GM23338 (cell line): ENCODE measurements around the gene MR1. TPM values are rescaled to one million over a fixed set of nuclear protein-coding genes. Genes with fewer than 3 reads are reported as not detected.

Experiments
- ATAC-seq: fragments of 200-7000 bp; cut with Tn5 transposase; 3 replicates; pipeline ENCODE4 v1.9.1; 2020
- DNase-seq: peaks from one replicate; pipeline ENCODE4 v3.0.0-alpha.2; 2015; ENCODE audit warnings: low spot score
- H2AFZ ChIP-seq: fragments of 200-600 bp; sonication (generic); 2 replicates; pipeline ENCODE4 v1.8.0; 2016; ENCODE audit warnings: antibody characterized with exemption, mild to moderate bottlenecking, moderate library complexity
- H3F3A ChIP-seq: fragments of 200-600 bp; sonication (generic); replicated peaks from 2 replicates; pipeline ENCODE4 v1.8.0; 2017; ENCODE audit warnings: antibody characterized with exemption, mixed run types, low read depth
- H3K27ac ChIP-seq: fragments of 200-600 bp; sonication (generic); 2 replicates; pipeline ENCODE4 v1.6.1; 2016; ENCODE audit warnings: low read depth
- H3K27me3 ChIP-seq: fragments of 200-600 bp; sonication (generic); 2 replicates; pipeline ENCODE4 v1.8.0; 2016; ENCODE audit warnings: mild to moderate bottlenecking, mixed run types, moderate library complexity; ENCODE audit not compliant: insufficient read depth
- H3K36me3 ChIP-seq: fragments of 200-600 bp; sonication (generic); 2 replicates; pipeline ENCODE4 v1.8.0; 2016; ENCODE audit warnings: mild to moderate bottlenecking; ENCODE audit not compliant: insufficient read depth
- H3K4me1 ChIP-seq: fragments of 200-600 bp; sonication (generic); 2 replicates; pipeline ENCODE4 v1.8.0; 2016; ENCODE audit warnings: mild to moderate bottlenecking, moderate library complexity; ENCODE audit not compliant: insufficient read depth
- H3K4me2 ChIP-seq: fragments of 200-600 bp; sonication (generic); 2 replicates; pipeline ENCODE4 v1.7.1; 2017; ENCODE audit warnings: mixed run types
- H3K4me3 ChIP-seq: fragments of 200-600 bp; sonication (generic); 2 replicates; pipeline ENCODE4 v1.6.1; 2016; ENCODE audit warnings: mixed run types
- H3K79me2 ChIP-seq: fragments of 200-600 bp; sonication (generic); replicated peaks from 2 replicates; pipeline ENCODE4 v1.8.0; 2017; ENCODE audit warnings: mild to moderate bottlenecking; ENCODE audit not compliant: insufficient read depth
- H3K9me2 ChIP-seq: fragments of 200-600 bp; sonication (generic); 2 replicates; pipeline ENCODE4 v1.8.0; 2017; ENCODE audit not compliant: insufficient read depth
- H4K20me1 ChIP-seq: fragments of 200-600 bp; sonication (generic); replicated peaks from 2 replicates; pipeline ENCODE4 v1.8.0; 2017; ENCODE audit warnings: mild to moderate bottlenecking; ENCODE audit not compliant: insufficient read depth
- H3K27ac Mint-ChIP-seq: 2 replicates; pipeline ENCODE4 v1.8.0; 2020; ENCODE audit warnings: inconsistent platforms, mild to moderate bottlenecking, moderate library complexity, mixed read lengths
- H3K27me3 Mint-ChIP-seq: 3 replicates; pipeline ENCODE4 v1.8.0; 2022; ENCODE audit warnings: low read depth, mild to moderate bottlenecking, moderate library complexity, mixed read lengths, inconsistent platforms; ENCODE audit not compliant: insufficient read depth, poor library complexity
- H3K36me3 Mint-ChIP-seq: 3 replicates; pipeline ENCODE4 v1.8.0; 2021; ENCODE audit warnings: low read depth, mild to moderate bottlenecking, inconsistent platforms, moderate library complexity, mixed read lengths
- H3K4me1 Mint-ChIP-seq: 3 replicates; pipeline ENCODE4 v1.8.0; 2020; ENCODE audit warnings: mild to moderate bottlenecking, inconsistent platforms, mixed read lengths
- H3K4me3 Mint-ChIP-seq: 3 replicates; pipeline ENCODE4 v1.8.0; 2021; ENCODE audit warnings: moderate library complexity, mild to moderate bottlenecking, inconsistent platforms, mixed read lengths
- H3K9me3 Mint-ChIP-seq: 3 replicates; pipeline ENCODE4 v1.8.0; 2020; ENCODE audit warnings: moderate library complexity, mild to moderate bottlenecking, inconsistent platforms, mixed read lengths
- CREB1 ChIP-seq: fragments of 250-450 bp; sonication (Bioruptor Pico); IDR thresholded peaks from 2 replicates; pipeline ENCODE4 v1.5.0; 2020; ENCODE audit warnings: low read depth, mild to moderate bottlenecking, moderate library complexity
- CTCF ChIP-seq, 2 experiments: fragments of 200-600 bp in 1 of 2; sonication (generic) in 1 of 2; conservative IDR thresholded peaks; 2 replicates each; pipeline versions ENCODE4 v1.5.1 to v1.6.1; 2016 to 2017; ENCODE audit warnings: antibody characterized with exemption in 2 of 2, low read depth in 2 of 2, mild to moderate bottlenecking in 2 of 2, moderate library complexity in 1 of 2
- ETS1 ChIP-seq: IDR thresholded peaks from 2 replicates; pipeline ENCODE4 v1.6.1; 2016; ENCODE audit warnings: antibody characterized with exemption
- EZH2 ChIP-seq: fragments of 200-600 bp; sonication (generic); IDR thresholded peaks from one replicate; pipeline ENCODE4 v1.8.0; 2017; ENCODE audit warnings: antibody characterized with exemption, mild to moderate bottlenecking, low read depth; ENCODE audit not compliant: unreplicated experiment
- EZH2phosphoT487 ChIP-seq: fragments of 200-600 bp; sonication (generic); IDR thresholded peaks from one replicate; pipeline ENCODE4 v1.8.1; 2018; ENCODE audit warnings: antibody characterized with exemption; ENCODE audit not compliant: unreplicated experiment
- JUNB ChIP-seq: IDR thresholded peaks from one replicate; pipeline ENCODE4 v1.6.1; 2016; ENCODE audit warnings: antibody characterized with exemption; ENCODE audit not compliant: unreplicated experiment
- NANOG ChIP-seq: IDR thresholded peaks from 2 replicates; pipeline ENCODE4 v1.6.1; 2016; ENCODE audit warnings: antibody characterized with exemption, borderline replicate concordance
- POLR2AphosphoS5 ChIP-seq: IDR thresholded peaks from 2 replicates; pipeline ENCODE4 v1.6.1; 2016; ENCODE audit warnings: antibody characterized with exemption, low read depth
- REST ChIP-seq: IDR thresholded peaks from one replicate; pipeline ENCODE4 v1.6.1; 2018; ENCODE audit warnings: antibody characterized with exemption; ENCODE audit not compliant: unreplicated experiment
- STAT1 ChIP-seq: IDR thresholded peaks from one replicate; pipeline ENCODE4 v1.6.1; 2016; ENCODE audit warnings: antibody characterized with exemption; ENCODE audit not compliant: unreplicated experiment
- ZNF114 ChIP-seq: fragments of 250-450 bp; sonication (Bioruptor Pico); IDR thresholded peaks from 2 replicates; pipeline ENCODE4 v1.5.0; 2020; ENCODE audit warnings: mild to moderate bottlenecking, moderate library complexity
- ZNF331 ChIP-seq: fragments of 250-450 bp; sonication (Bioruptor Pico); IDR thresholded peaks from 2 replicates; pipeline ENCODE4 v1.5.0; 2020; ENCODE audit warnings: low read depth, mild to moderate bottlenecking, moderate library complexity
- ZNF462 ChIP-seq: fragments of 250-450 bp; sonication (Bioruptor Pico); IDR thresholded peaks from 2 replicates; pipeline ENCODE4 v1.5.0; 2020; ENCODE audit warnings: mild to moderate bottlenecking, moderate library complexity
- polyA plus RNA-seq: library from polyadenylated mRNA; unstranded; fragments of >200 nt; fragmentation: Nextera tagmentation; extraction: Ambion mirVana; gene quantifications from 2 replicates; pipeline ENCODE4 v1.2.1, GENCODE V29; 2016
- total RNA-seq: library from RNA; depleted of rRNA; stranded (reverse); fragments of >200 nt; shearing (Covaris generic); gene quantifications from 2 replicates; pipeline ENCODE4 v1.2.3, GENCODE V29; 2014

Gene MR1
- total and polyA plus RNA-seq, 2 experiments from 2014 or later, result 0.18 TPM; not detected in 1

- no peak for DNase-seq
- TF ChIP-seq JUNB, result no peak
- TF ChIP-seq ETS1, result no peak
- TF ChIP-seq REST, result no peak
- TF ChIP-seq CTCF (conservative IDR thresholded peaks at IDR 0.05; ENCODE audit: low read depth in 2 of 2), result no peak
- TF ChIP-seq EZH2phosphoT487, result no peak
- TF ChIP-seq ZNF331, result no peak
- TF ChIP-seq ZNF114 (CRISPR knock-in tag), result no peak
- TF ChIP-seq CREB1 (CRISPR knock-in tag), result no peak
- no peak for TF ChIP-seq POLR2AphosphoS5
- TF ChIP-seq ZNF462 (CRISPR knock-in tag), result no peak
- TF ChIP-seq STAT1, result no peak
- TF ChIP-seq EZH2, result no peak
- TF ChIP-seq NANOG, result no peak
- no peaks in the 10 kb centered on the region; the same call in 1 of the 2 replicates for H4K20me1 ChIP-seq
- H3F3A ChIP-seq, result peaks cover 12% of the 10 kb centered on the region; the same call in 1 of the 2 replicates
- H3K36me3 ChIP-seq, result no peaks in the 10 kb centered on the region
- peaks cover 69% of the 10 kb centered on the region for H3K4me1 ChIP-seq
- H3K27me3 ChIP-seq, result peaks cover 79% of the 10 kb centered on the region
- no peaks in the 10 kb centered on the region for H3K9me2 ChIP-seq
- ATAC-seq, result no peak
- Mint-ChIP-seq H3K4me3 (peak overlapping the region; percentile 81; the same call in 2 of the 3 replicates), H3K9me3 (no peaks in the 10 kb centered on the region), H3K27ac (no peak overlapping the region), H3K36me3 (peaks cover 4% of the 10 kb centered on the region; the same call in 1 of the 3 replicates), H3K4me1 (peaks cover 73% of the 10 kb centered on the region), H3K27me3 (peaks cover 56% of the 10 kb centered on the region)
- no peak overlapping the region for H2AFZ ChIP-seq
- H3K79me2 ChIP-seq, result no peaks in the 10 kb centered on the region
- H3K4me2 ChIP-seq, result 0 out of 2 replicates have a peak overlapping the region, but pooled peaks have one; percentile 6
- no peak overlapping the region for H3K4me3 ChIP-seq
- H3K27ac ChIP-seq, result no peak overlapping the region
These were observed 72.7 kb downstream of the MR1 start for GRCh38 chr1:181106479-181106878.
